GM23248 (cell line): ENCODE results near the gene ITPRIPL1. TPM values are rescaled to one million over a fixed set of nuclear protein-coding genes. Genes with fewer than 3 reads are reported as not detected.
A peak's percentile ranks its signal among the peaks of the same experiment; 100 is the strongest.

ENCODE experiments used
- DNase-seq: peaks from one replicate; pipeline ENCODE4 v3.0.0-alpha.2; 2015
- H2AFZ ChIP-seq: fragments of 200-600 bp; sonication (generic); 2 replicates; pipeline ENCODE4 v1.6.1; 2016; ENCODE audit warnings: antibody characterized with exemption
- H3F3A ChIP-seq: fragments of 200-600 bp; sonication (generic); 2 replicates; pipeline ENCODE4 v1.6.1; 2016; ENCODE audit warnings: mild to moderate bottlenecking, antibody characterized with exemption, mixed run types; ENCODE audit not compliant: insufficient read depth
- H3K27ac ChIP-seq: fragments of 200-600 bp; sonication (generic); 2 replicates; pipeline ENCODE4 v1.5.1; 2016; ENCODE audit warnings: mild to moderate bottlenecking
- H3K27me3 ChIP-seq: fragments of 200-600 bp; sonication (generic); replicated peaks from 2 replicates; pipeline ENCODE4 v1.6.1; 2016; ENCODE audit warnings: mild to moderate bottlenecking; ENCODE audit not compliant: insufficient read depth
- H3K36me3 ChIP-seq: fragments of 200-600 bp; sonication (generic); 2 replicates; pipeline ENCODE4 v1.6.1; 2016; ENCODE audit warnings: low read depth, mild to moderate bottlenecking
- H3K4me1 ChIP-seq: fragments of 200-600 bp; sonication (generic); 2 replicates; pipeline ENCODE4 v1.6.1; 2016; ENCODE audit warnings: mild to moderate bottlenecking; ENCODE audit not compliant: insufficient read depth
- H3K4me2 ChIP-seq: fragments of 200-600 bp; sonication (generic); one replicate; pipeline ENCODE4 v1.6.1; 2016; ENCODE audit warnings: mild to moderate bottlenecking; ENCODE audit not compliant: unreplicated experiment
- H3K4me3 ChIP-seq: fragments of 200-600 bp; sonication (generic); 2 replicates; pipeline ENCODE4 v1.5.1; 2016; ENCODE audit warnings: mild to moderate bottlenecking
- H3K79me2 ChIP-seq: fragments of 200-600 bp; sonication (generic); 2 replicates; pipeline ENCODE4 v1.6.1; 2016; ENCODE audit warnings: mild to moderate bottlenecking; ENCODE audit not compliant: insufficient read depth
- H3K9ac ChIP-seq: fragments of 200-600 bp; sonication (generic); 2 replicates; pipeline ENCODE4 v1.6.1; 2016; ENCODE audit warnings: mild to moderate bottlenecking
- H3K9me2 ChIP-seq: fragments of 200-600 bp; sonication (generic); 2 replicates; pipeline ENCODE4 v1.6.1; 2016; ENCODE audit warnings: mixed run types, mild to moderate bottlenecking, moderate library complexity; ENCODE audit not compliant: insufficient read depth
- H3K9me3 ChIP-seq: fragments of 200-600 bp; sonication (generic); one replicate; pipeline ENCODE4 v1.6.1; 2017; ENCODE audit warnings: low read depth
- H4K20me1 ChIP-seq: fragments of 200-600 bp; sonication (generic); 2 replicates; pipeline ENCODE4 v1.6.0; 2016; ENCODE audit not compliant: insufficient read depth
- EZH2 ChIP-seq: fragments of 200-600 bp; sonication (generic); IDR thresholded peaks from 2 replicates; pipeline ENCODE4 v1.6.1; 2018; ENCODE audit warnings: antibody characterized with exemption, mild to moderate bottlenecking; ENCODE audit not compliant: insufficient read depth, poor library complexity, severe bottlenecking
- EZH2phosphoT487 ChIP-seq: fragments of 200-600 bp; sonication (generic); IDR thresholded peaks from 2 replicates; pipeline ENCODE4 v1.6.1; 2018; ENCODE audit warnings: antibody characterized with exemption, moderate library complexity, mild to moderate bottlenecking, low read depth; ENCODE audit not compliant: insufficient read depth
- WGBS, 2 experiments: methylation state at CpG; one replicate each; pipeline ENCODE4 v1.1.6; 2015 to 2017; ENCODE audit warnings: low lambda C conversion rate in 2 of 2, low coverage in 1 of 2; ENCODE audit errors: missing lambda C conversion rate in 2 of 2; 5-methylcytosine and 5-hydroxymethylcytosine counted together
- in situ Hi-C: fragments of 300-500 bp; cut with MboI; formaldehyde crosslinking; loops from 2 replicates; pipeline ENCODE4 v1.15.0; 2020
- polyA plus RNA-seq: library from polyadenylated mRNA; unstranded; fragments of >200 nt; fragmentation: Nextera tagmentation; extraction: Ambion mirVana; gene quantifications from 2 replicates; pipeline ENCODE4 v1.2.1, GENCODE V29; 2016
- total RNA-seq: library from RNA; depleted of rRNA; stranded (reverse); fragments of >200 nt; shearing (Covaris generic); gene quantifications from 2 replicates; pipeline ENCODE4 v1.2.3, GENCODE V29; 2014; rRNA removed

Gene ITPRIPL1
- total and polyA plus RNA-seq, 2 experiments from 2014 or later = 0.19 to 0.32 TPM

DNA sequence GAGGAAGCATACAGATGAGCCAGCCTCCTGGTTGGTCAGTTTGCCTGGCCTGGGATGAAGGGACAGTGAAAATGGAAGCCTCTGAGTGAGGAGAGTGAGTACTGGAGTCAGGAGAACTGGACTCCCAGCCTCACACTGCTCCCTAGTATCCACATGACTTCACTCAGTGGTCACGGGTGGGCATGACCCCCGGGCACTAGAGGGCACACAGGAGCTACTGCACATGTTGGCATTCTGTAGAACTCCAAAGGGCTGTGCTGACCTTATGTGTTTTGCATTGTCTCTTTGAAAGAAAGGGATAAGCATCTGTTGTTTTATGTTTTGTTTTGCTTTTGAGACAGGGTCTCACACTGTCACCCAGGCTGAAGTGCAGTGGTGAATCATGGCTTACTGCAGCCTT, 34.2 kb downstream of the ITPRIPL1 start:
- H2AFZ ChIP-seq = no peak overlapping the region
- TF ChIP-seq EZH2phosphoT487 = no peak
- no peak for TF ChIP-seq EZH2
- H3K79me2 ChIP-seq = no peaks in the 10 kb centered on the region
- H3K4me3 ChIP-seq = no peak overlapping the region
- no peaks in the 10 kb centered on the region for H3F3A ChIP-seq
- H3K27ac ChIP-seq = no peak overlapping the region
- DNase-seq = no peak
- H3K9ac ChIP-seq = no peak overlapping the region
- H3K9me2 ChIP-seq = no peaks in the 10 kb centered on the region
- no peaks in the 10 kb centered on the region for H3K4me1 ChIP-seq
- in situ Hi-C loops = no loop called here
- no peaks in the 10 kb centered on the region for H3K9me3 ChIP-seq
- no peak overlapping the region for H3K4me2 ChIP-seq
- H3K36me3 ChIP-seq = no peaks in the 10 kb centered on the region
- H4K20me1 ChIP-seq = no peaks in the 10 kb centered on the region
- no peaks in the 10 kb centered on the region for H3K27me3 ChIP-seq
- 94 to 96% methylated on average over 2 of the region's 2 CpGs for WGBS, 2 experiments

GRCh38 chr2:96359866-96360265, 34.7 kb downstream of the ITPRIPL1 start:
- Histone ChIP-seq H3K36me3 (no peaks in the 10 kb centered on the region), H3K27ac (no peak overlapping the region), H3K4me1 (no peaks in the 10 kb centered on the region), H3F3A (no peaks in the 10 kb centered on the region), H3K9me3 (no peaks in the 10 kb centered on the region), H2AFZ (no peak overlapping the region), H4K20me1 (no peaks in the 10 kb centered on the region), H3K27me3 (no peaks in the 10 kb centered on the region), H3K4me3 (no peak overlapping the region), H3K79me2 (no peaks in the 10 kb centered on the region), H3K9me2 (no peaks in the 10 kb centered on the region), H3K4me2 (no peak overlapping the region), H3K9ac (no peak overlapping the region)
- in situ Hi-C loops = no loop called here
- no peak for DNase-seq
- 91 to 100% methylated on average over 1 of the region's 1 CpG for WGBS, 2 experiments
- TF ChIP-seq EZH2 = no peak
- TF ChIP-seq EZH2phosphoT487 = no peak

DNA sequence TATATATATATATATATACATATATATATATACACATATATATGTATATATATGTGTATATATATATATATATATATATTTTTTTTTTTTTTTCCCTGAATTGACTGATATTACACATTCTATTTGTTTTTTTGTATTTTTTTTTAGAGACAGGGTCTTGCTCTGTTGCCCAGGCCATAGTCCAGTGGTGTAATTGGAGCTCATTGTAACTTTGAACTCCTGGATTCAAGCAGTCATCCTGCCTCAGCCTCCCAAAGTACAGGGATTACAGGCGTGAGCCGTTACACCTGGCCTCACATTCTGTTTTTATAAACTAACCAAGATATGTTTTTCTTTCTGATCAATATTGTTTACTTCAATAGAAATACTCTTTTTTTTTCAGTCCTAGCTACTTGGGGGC, 36.6 kb downstream of the ITPRIPL1 start:
- H3K9me3 ChIP-seq = no peaks in the 10 kb centered on the region
- H3K36me3 ChIP-seq = no peaks in the 10 kb centered on the region
- H3K27ac ChIP-seq = no peak overlapping the region
- H3K4me1 ChIP-seq = no peaks in the 10 kb centered on the region
- no peaks in the 10 kb centered on the region for H3K27me3 ChIP-seq
- no peak overlapping the region for H3K9ac ChIP-seq
- no peak overlapping the region for H3K4me3 ChIP-seq
- in situ Hi-C loops = no loop called here
- no peak overlapping the region for H3K4me2 ChIP-seq
- H4K20me1 ChIP-seq = no peaks in the 10 kb centered on the region
- no peaks in the 10 kb centered on the region for H3K9me2 ChIP-seq
- no peaks in the 10 kb centered on the region for H3K79me2 ChIP-seq
- no peak for DNase-seq
- no peak for TF ChIP-seq EZH2
- no peak for TF ChIP-seq EZH2phosphoT487
- WGBS, 2 experiments = 95 to 98% methylated on average over 2 of the region's 2 CpGs
- no peaks in the 10 kb centered on the region for H3F3A ChIP-seq
- H2AFZ ChIP-seq = no peak overlapping the region

GRCh38 chr2:96369186-96369585, 44.1 kb downstream of the ITPRIPL1 start:
- Histone ChIP-seq H3K4me1 (peaks cover 6% of the 10 kb centered on the region; the same call in 1 of the 2 replicates), H3K9me2 (no peaks in the 10 kb centered on the region), H3K4me2 (no peak overlapping the region), H3K27ac (no peak overlapping the region), H4K20me1 (no peaks in the 10 kb centered on the region), H3K36me3 (no peaks in the 10 kb centered on the region), H3K27me3 (no peaks in the 10 kb centered on the region), H3K4me3 (no peak overlapping the region), H3K9me3 (no peaks in the 10 kb centered on the region), H3K9ac (no peak overlapping the region), H3K79me2 (no peaks in the 10 kb centered on the region), H2AFZ (no peak overlapping the region), H3F3A (no peaks in the 10 kb centered on the region)
- DNase-seq = peak; percentile 29
- 55 to 61% methylated on average over 2 of the region's 2 CpGs for WGBS, 2 experiments
- no peak for TF ChIP-seq EZH2phosphoT487
- TF ChIP-seq EZH2 = no peak
- in situ Hi-C loops = no loop called here

DNA sequence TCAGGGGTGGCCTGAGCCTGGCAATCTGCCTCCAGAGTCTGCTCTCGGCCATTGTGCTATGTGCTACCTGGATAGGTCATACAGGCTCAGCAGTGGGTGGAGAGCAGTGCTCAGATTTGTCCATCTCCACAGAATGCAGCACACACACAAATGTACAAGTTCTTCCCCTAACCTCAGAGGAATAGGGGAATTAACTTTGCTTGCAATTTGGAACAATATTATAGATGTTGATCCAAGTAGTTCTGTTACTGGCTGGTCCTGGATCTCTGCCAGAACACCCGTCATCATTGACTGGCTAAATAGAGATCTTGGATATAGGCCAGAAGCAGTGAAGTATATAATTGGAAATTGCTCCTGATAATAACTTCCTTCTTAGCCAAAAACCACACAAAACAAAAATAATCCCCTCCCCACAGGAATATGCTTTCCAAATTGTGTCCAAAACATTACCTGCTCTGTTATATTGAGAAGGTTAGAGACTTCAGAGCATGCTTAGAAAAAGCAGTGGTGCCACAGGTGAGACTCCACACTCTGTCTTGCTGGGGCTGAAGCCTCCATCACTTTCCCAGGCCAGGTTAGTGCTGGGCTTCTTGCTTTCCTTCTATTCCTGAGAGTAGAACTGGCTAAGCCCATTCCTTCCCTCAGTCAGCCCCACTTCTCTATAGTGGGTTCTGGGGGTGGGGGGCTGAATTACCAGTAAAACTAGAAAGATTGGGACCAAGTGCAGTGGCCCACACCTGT, 49.3 kb downstream of the ITPRIPL1 start:
- DNase-seq = peak; percentile 38

More for the DNA sequence above, 49.3 kb downstream of the ITPRIPL1 start:
- Histone ChIP-seq H3K9ac (no peak overlapping the region), H2AFZ (no peak overlapping the region), H3K4me3 (no peak overlapping the region), H3K27ac (no peak overlapping the region), H3K36me3 (no peaks in the 10 kb centered on the region), H3K4me2 (no peak overlapping the region), H3K27me3 (no peaks in the 10 kb centered on the region), H3K4me1 (no peaks in the 10 kb centered on the region), H3K79me2 (no peaks in the 10 kb centered on the region), H4K20me1 (no peaks in the 10 kb centered on the region), H3K9me2 (no peaks in the 10 kb centered on the region), H3F3A (no peaks in the 10 kb centered on the region), H3K9me3 (no peaks in the 10 kb centered on the region)
- WGBS, 2 experiments = 10 to 15% methylated on average over 2 of the region's 2 CpGs
- in situ Hi-C loops = no loop called here
- TF ChIP-seq EZH2phosphoT487 (no peak), EZH2 (no peak)

Other genes starting within 250 kb of the ITPRIPL1 start
- not detected in 2 replicates for gene ADRA2B, start 208.7 kb upstream of the ITPRIPL1 start, total RNA-seq
- not detected in 2 replicates for gene ADRA2B, start 208.7 kb upstream of the ITPRIPL1 start, polyA plus RNA-seq
- 0.25 TPM in 1 of 2 replicates, not detected in the other for gene ASTL, start 186.8 kb upstream of the ITPRIPL1 start, total RNA-seq
- gene ASTL, start 186.8 kb upstream of the ITPRIPL1 start, polyA plus RNA-seq = not detected in 2 replicates
- 2.4 and 8.8 TPM in 2 replicates for gene DUSP2, start 179.9 kb upstream of the ITPRIPL1 start, total RNA-seq
- gene DUSP2, start 179.9 kb upstream of the ITPRIPL1 start, polyA plus RNA-seq = 3.1 and 3.3 TPM in 2 replicates
- gene STARD7, start 116.5 kb upstream of the ITPRIPL1 start, total RNA-seq = 120 and 129 TPM in 2 replicates
- gene STARD7, start 116.5 kb upstream of the ITPRIPL1 start, polyA plus RNA-seq = 93.3 and 94.2 TPM in 2 replicates
- 43.6 and 46.8 TPM in 2 replicates for gene TMEM127, start 59.3 kb upstream of the ITPRIPL1 start, total RNA-seq
- gene TMEM127, start 59.3 kb upstream of the ITPRIPL1 start, polyA plus RNA-seq = 33.4 and 34.0 TPM in 2 replicates
- 110 and 126 TPM in 2 replicates for gene CIAO1, start 59.1 kb upstream of the ITPRIPL1 start, total RNA-seq
- gene CIAO1, start 59.1 kb upstream of the ITPRIPL1 start, polyA plus RNA-seq = 69.3 and 71.1 TPM in 2 replicates
- 30.6 and 34.2 TPM in 2 replicates for gene SNRNP200, start 19.8 kb upstream of the ITPRIPL1 start, total RNA-seq
- 40.5 and 41.8 TPM in 2 replicates for gene SNRNP200, start 19.8 kb upstream of the ITPRIPL1 start, polyA plus RNA-seq
- 2.9 and 6.8 TPM in 2 replicates for gene NCAPH, start 10.4 kb downstream of the ITPRIPL1 start, total RNA-seq
- gene NCAPH, start 10.4 kb downstream of the ITPRIPL1 start, polyA plus RNA-seq = 8.0 and 8.6 TPM in 2 replicates
- not detected in 2 replicates for gene NEURL3, start 180.0 kb downstream of the ITPRIPL1 start, total RNA-seq
- not detected in 2 replicates for gene NEURL3, start 180.0 kb downstream of the ITPRIPL1 start, polyA plus RNA-seq
- gene ARID5A, start 211.4 kb downstream of the ITPRIPL1 start, total RNA-seq = 11.6 and 15.2 TPM in 2 replicates
- 19.5 and 20.8 TPM in 2 replicates for gene ARID5A, start 211.4 kb downstream of the ITPRIPL1 start, polyA plus RNA-seq